Measurements from ENCODE around the gene SMYD3. TPM values are rescaled to one million over a fixed set of nuclear protein-coding genes. Genes with fewer than 3 reads are reported as not detected.

SMYD3 gene
- total RNA-seq, 4 donors from 2014 or later: 15.6 to 21.1 (median 18.4) TPM

- TF ChIP-seq CTCF (IDR thresholded peaks at IDR 0.05; ENCODE audit: low read depth): no peak
Observed at GRCh38 chr1:245859493-245860114, 647.5 kb downstream of the SMYD3 start.

GRCh38 chr1:245858722-245859492, 648.2 kb downstream of the SMYD3 start:
- TF ChIP-seq CTCF (IDR thresholded peaks at IDR 0.05; ENCODE audit: low read depth): no peak

GRCh38 chr1:245858022-245858721, 648.9 kb downstream of the SMYD3 start:
- TF ChIP-seq CTCF (IDR thresholded peaks at IDR 0.05; ENCODE audit: low read depth): no peak

GRCh38 chr1:245856944-245857531, 650.0 kb downstream of the SMYD3 start:
- no peak for TF ChIP-seq CTCF (IDR thresholded peaks at IDR 0.05; ENCODE audit: low read depth)

- no peak for TF ChIP-seq CTCF (IDR thresholded peaks at IDR 0.05; ENCODE audit: low read depth)
Observed at GRCh38 chr1:245855846-245856730, 651.0 kb downstream of the SMYD3 start.

- TF ChIP-seq CTCF (IDR thresholded peaks at IDR 0.05; ENCODE audit: low read depth): no peak
Observed at GRCh38 chr1:245853291-245853690, 653.8 kb downstream of the SMYD3 start.
